ENCODE data around the gene PDZD8.

Gene PDZD8, protein sequence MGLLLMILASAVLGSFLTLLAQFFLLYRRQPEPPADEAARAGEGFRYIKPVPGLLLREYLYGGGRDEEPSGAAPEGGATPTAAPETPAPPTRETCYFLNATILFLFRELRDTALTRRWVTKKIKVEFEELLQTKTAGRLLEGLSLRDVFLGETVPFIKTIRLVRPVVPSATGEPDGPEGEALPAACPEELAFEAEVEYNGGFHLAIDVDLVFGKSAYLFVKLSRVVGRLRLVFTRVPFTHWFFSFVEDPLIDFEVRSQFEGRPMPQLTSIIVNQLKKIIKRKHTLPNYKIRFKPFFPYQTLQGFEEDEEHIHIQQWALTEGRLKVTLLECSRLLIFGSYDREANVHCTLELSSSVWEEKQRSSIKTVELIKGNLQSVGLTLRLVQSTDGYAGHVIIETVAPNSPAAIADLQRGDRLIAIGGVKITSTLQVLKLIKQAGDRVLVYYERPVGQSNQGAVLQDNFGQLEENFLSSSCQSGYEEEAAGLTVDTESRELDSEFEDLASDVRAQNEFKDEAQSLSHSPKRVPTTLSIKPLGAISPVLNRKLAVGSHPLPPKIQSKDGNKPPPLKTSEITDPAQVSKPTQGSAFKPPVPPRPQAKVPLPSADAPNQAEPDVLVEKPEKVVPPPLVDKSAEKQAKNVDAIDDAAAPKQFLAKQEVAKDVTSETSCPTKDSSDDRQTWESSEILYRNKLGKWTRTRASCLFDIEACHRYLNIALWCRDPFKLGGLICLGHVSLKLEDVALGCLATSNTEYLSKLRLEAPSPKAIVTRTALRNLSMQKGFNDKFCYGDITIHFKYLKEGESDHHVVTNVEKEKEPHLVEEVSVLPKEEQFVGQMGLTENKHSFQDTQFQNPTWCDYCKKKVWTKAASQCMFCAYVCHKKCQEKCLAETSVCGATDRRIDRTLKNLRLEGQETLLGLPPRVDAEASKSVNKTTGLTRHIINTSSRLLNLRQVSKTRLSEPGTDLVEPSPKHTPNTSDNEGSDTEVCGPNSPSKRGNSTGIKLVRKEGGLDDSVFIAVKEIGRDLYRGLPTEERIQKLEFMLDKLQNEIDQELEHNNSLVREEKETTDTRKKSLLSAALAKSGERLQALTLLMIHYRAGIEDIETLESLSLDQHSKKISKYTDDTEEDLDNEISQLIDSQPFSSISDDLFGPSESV

DNA sequence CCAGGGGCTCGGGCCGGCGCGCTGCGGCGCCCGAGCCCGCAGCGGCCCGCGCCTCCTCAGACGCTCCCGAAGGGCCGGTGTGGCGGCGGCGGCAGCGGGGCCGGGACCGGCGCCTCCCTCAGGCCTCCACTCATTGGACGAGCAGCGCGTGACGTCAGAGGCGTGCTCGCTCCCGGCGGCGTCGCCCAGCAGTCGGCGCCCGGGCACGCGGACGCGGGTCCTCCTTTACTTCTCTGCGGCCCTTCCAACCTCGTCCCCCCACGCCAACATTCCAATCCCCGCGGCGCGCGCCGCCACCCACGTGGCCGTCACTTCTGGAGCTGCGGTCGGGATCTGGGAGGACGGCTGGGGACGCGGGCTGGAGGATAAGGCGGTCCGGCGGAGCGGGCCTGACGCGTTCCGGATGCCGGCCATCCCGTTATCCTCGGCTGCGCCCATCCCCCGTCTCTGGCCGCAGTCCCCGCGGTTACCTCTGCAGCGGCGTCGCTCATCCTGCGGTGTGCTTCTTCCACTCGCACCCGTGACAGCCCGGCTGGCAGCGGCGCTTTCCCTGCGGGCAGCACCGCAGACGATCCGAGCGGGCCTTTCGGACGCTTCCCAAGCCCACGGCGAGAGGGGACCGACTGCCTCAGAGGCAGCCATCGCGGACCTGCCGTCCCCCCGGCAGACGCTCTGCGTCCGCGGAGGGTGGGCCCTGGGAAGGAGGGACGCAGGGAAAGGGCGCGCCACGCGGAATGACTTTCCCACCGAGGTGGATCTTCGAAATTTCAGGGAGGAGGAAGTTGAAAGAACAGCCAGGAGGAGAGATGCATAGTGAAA is at the start of gene PDZD8:
Gene PDZD8 (minus strand): TSS at position 81 of the 819 bp plus-strand sequence. CDS start 213 bp downstream, outside the sequence.
- peak; percentile 67 to 81 (median 81) for DNase-seq (ENCODE audit: low read depth in 2 of 3, low spot score in 2 of 3)

DNA sequence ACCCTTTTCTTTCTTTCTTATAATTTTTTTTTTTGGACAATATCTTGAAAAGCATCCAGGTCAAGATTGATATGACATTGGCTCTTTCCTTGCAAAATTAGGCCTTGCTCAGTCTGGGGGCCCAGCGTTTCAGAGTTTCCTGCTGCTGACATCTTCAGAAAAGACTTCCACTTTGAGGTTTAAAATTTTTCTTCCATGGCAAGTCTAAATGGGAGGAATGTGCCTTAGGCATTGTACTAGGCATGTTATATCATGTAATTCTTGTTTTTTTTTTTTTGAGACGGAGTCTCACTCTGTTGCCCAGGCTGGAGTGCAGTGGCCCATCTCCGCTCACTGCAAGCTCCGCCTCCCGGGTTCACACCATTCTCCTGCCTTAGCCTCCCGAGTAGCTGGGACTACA is 48.9 kb upstream of the PDZD8 start:
- no peak for DNase-seq (ENCODE audit: low read depth in 2 of 3, low spot score in 2 of 3)

- no peak for DNase-seq (ENCODE audit: low read depth in 2 of 3, low spot score in 2 of 3)
Observed at GRCh38 chr10:117421985-117422384, 46.7 kb upstream of the PDZD8 start.

GRCh38 chr10:117420768-117421167 is 45.5 kb upstream of the PDZD8 start:
- no peak for DNase-seq (ENCODE audit: low read depth in 2 of 3, low spot score in 2 of 3)

- no peak for DNase-seq (ENCODE audit: low read depth in 2 of 3, low spot score in 2 of 3)
Observed at GRCh38 chr10:117419921-117420320, 44.7 kb upstream of the PDZD8 start.

- DNase-seq (ENCODE audit: low read depth in 2 of 3, low spot score in 2 of 3): no peak
Observed at GRCh38 chr10:117419159-117419558, 43.9 kb upstream of the PDZD8 start.

GRCh38 chr10:117418121-117418520 is 42.9 kb upstream of the PDZD8 start:
- no peak for DNase-seq (ENCODE audit: low read depth in 2 of 3, low spot score in 2 of 3)

GRCh38 chr10:117417196-117417595 is 42.0 kb upstream of the PDZD8 start:
- DNase-seq (ENCODE audit: low read depth in 2 of 3, low spot score in 2 of 3): no peak

DNA sequence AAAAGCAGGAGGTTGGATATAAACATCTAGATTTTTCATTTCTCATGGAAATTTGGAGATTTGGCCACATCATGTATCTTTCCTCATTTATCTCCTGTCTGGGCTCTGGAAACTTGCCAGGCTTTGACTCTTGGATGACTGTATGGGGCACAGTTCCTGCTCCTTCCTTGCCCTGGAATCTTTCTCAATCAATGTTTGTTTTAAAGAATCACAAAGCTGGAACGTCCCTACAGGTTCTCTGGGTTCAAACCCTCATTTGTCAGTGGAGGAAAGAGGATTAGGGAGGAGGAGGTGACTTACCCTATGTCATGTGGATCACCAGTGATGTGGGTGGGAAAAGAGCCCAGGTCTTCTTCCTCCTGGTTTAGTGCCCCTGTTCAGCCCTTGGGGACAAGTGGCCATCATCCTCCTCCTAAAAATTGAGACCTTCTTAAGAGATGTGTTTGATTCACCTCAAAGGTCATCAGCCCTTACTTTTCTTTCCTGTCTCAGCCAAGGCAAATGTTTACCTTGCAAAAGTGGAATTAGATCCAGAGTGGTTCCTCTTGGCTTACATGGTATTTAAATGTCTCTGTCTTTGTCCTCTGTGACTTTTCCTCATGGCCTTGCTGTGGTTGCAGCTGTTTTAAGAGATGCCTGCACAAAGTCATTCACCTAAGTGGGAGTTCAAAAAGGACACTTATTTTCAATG is 38.8 kb upstream of the PDZD8 start:
- DNase-seq (ENCODE audit: low read depth in 2 of 3, low spot score in 2 of 3): no peak

DNA sequence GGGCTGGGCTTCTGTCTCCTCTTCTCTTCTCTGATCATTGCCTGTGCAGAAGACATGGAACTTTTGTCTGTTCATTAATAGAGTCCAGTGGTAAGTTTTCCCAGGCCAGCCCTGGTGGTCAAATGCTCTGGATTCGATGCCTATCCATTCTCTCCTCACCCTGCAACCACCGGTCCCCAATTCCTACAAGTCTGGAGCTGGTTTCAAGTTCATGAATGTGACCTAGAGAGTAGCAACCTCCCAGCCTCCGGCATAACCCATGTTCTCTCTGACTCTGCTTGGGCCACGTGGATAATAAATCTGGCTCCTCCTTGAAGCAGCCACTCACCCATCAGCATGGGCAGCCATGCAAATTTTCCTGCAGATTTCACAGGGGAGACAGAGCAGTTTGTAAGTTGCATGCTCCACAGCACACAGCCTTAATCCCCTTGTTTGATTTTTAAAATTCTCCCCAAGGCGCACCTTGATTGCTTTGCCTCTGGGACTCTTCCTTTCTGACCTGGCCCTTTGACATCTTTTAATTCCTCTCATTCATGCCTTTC is 37.3 kb upstream of the PDZD8 start:
- no peak for DNase-seq (ENCODE audit: low read depth in 2 of 3, low spot score in 2 of 3)

- DNase-seq (ENCODE audit: low read depth in 2 of 3, low spot score in 2 of 3): no peak
Observed at GRCh38 chr10:117411479-117412399, 36.5 kb upstream of the PDZD8 start.

DNA sequence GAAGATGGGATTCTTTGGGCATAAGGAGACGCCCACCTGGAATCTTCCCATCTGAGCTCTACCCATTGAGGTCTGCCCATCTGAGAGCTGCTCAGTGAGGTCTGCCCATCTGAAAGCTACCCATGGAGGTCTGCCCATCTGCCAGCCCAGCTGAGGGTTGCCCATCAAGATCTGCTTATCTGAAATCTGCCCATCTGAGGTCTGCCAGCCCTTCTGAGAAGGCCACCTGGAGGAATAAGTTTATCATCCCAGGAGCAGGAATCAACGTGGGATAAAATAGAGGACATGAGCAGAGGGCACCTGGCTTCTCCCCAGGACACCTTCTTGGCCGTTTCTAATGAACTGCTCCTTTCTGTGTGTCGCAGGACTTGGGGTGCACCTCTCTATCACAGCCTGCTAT is 35.3 kb upstream of the PDZD8 start:
- DNase-seq (ENCODE audit: low read depth in 2 of 3, low spot score in 2 of 3): no peak

DNA sequence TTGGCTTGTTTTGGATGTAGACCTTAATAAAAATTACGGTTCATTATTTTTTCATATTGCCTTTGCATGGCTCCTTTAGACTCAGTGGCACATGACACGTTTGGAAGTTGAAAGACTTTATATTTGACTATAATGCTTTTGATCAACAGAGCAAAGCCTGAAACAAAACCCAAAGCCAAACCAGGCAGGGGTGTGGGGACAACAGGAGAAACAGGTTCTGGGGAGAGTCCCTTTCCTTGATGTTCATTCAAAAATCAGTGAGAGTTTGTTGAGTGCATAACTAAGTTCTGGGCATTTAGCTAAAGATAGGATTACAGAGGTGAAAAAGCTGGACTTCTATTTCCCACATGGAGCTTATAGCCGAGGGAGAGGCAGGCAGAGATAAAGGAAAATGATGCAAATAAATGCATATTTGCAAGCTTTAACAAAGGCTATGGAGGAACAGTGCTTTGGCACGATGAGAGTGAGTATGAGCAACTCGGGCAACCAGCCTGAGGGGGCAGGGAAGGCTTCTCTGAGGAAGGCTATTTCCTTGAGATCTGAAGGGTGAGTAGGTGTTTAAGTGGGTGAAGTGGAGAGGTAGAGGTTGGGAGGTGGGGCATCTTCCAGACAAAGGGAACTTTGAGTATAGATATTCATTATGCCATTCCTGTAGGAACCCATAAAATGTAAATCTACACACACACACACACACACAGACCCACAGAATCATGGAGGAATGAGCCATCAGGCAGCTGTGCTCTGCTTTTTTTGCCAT is 34.5 kb upstream of the PDZD8 start:
- DNase-seq (ENCODE audit: low read depth in 2 of 3, low spot score in 2 of 3): no peak

GRCh38 chr10:117408436-117409384 is 33.5 kb upstream of the PDZD8 start:
- no peak for DNase-seq (ENCODE audit: low read depth in 2 of 3, low spot score in 2 of 3)

- no peak for DNase-seq (ENCODE audit: low read depth in 2 of 3, low spot score in 2 of 3)
Observed at GRCh38 chr10:117405730-117406129, 30.5 kb upstream of the PDZD8 start.

DNA sequence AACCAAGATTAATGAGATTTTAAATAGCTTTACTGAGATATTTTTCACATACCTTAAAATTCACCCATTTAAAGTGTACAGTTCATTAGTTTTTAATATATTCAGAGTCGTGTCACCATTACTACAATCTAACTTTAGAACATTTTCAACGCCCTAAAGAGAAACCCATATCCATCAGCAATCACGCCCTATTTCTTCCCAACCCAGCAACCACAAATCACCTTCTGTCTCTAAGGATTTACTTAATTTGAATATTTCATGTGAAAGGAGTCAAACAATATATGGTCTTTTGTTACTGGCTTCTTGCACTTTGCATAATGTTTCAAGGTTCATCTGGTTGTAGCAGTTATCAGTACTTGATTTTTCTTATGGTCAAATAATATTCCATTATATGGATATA is 25.1 kb upstream of the PDZD8 start:
- no peak for DNase-seq (ENCODE audit: low read depth in 2 of 3, low spot score in 2 of 3)
